Testis (tissue), 2 donors: ENCODE measurements around the gene SERINC1.

Experiments
- CTCF ChIP-seq, 3 experiments: fragments of 450-650 bp in 2 of 3; fragments of 200-600 bp in 1 of 3; sonication (generic) in 1 of 3; IDR thresholded peaks; one replicate each; pipeline ENCODE4 v1.5.1; 2016 to 2019; ENCODE audit warnings: antibody characterized with exemption in 3 of 3, mild to moderate bottlenecking in 2 of 3, moderate library complexity in 1 of 3
- POLR2A ChIP-seq: fragments of 450-650 bp; IDR thresholded peaks from one replicate; pipeline ENCODE4 v1.6.1; 2017; ENCODE audit warnings: antibody characterized with exemption, mild to moderate bottlenecking, moderate library complexity

- TF ChIP-seq POLR2A = no peak
- TF ChIP-seq CTCF (IDR thresholded peaks at IDR 0.05) = no peak
These were observed 47.9 kb downstream of the SERINC1 start for GRCh38 chr6:122423734-122424133.
